ENCODE measurements around the gene ADGRB3.

ADGRB3 gene

GRCh38 chr6:68709091-68709490, 74.0 kb downstream of the ADGRB3 start:
- no peak for ATAC-seq

GRCh38 chr6:68709882-68710281, 74.8 kb downstream of the ADGRB3 start:
- no peak for ATAC-seq

GRCh38 chr6:68710496-68710895, 75.4 kb downstream of the ADGRB3 start:
- ATAC-seq, result no peak

GRCh38 chr6:68710916-68711315, 75.8 kb downstream of the ADGRB3 start:
- no peak for ATAC-seq

GRCh38 chr6:68711386-68712000, 76.4 kb downstream of the ADGRB3 start:
- ATAC-seq, result no peak

- ATAC-seq, result no peak
Observed at GRCh38 chr6:68716620-68717019, 81.5 kb downstream of the ADGRB3 start.

- ATAC-seq, result no peak
Observed at GRCh38 chr6:68718385-68719073, 83.4 kb downstream of the ADGRB3 start.

- no peak for ATAC-seq
Observed at GRCh38 chr6:68719761-68720160, 84.7 kb downstream of the ADGRB3 start.

GRCh38 chr6:68722891-68723527, 87.9 kb downstream of the ADGRB3 start:
- ATAC-seq, result no peak

- ATAC-seq, result no peak
Observed at GRCh38 chr6:68724060-68724459, 89.0 kb downstream of the ADGRB3 start.

GRCh38 chr6:68726337-68726736, 91.3 kb downstream of the ADGRB3 start:
- no peak for ATAC-seq

- no peak for ATAC-seq
Observed at GRCh38 chr6:68726992-68727391, 91.9 kb downstream of the ADGRB3 start.

GRCh38 chr6:68727699-68728098, 92.6 kb downstream of the ADGRB3 start:
- ATAC-seq, result no peak

- ATAC-seq, result no peak
Observed at GRCh38 chr6:68728159-68728979, 93.3 kb downstream of the ADGRB3 start.

GRCh38 chr6:68729377-68729903, 94.4 kb downstream of the ADGRB3 start:
- no peak for ATAC-seq

GRCh38 chr6:68730291-68731054, 95.4 kb downstream of the ADGRB3 start:
- ATAC-seq, result no peak

GRCh38 chr6:68732423-68732822, 97.3 kb downstream of the ADGRB3 start:
- no peak for ATAC-seq

- ATAC-seq, result no peak
Observed at GRCh38 chr6:68735866-68736265, 100.8 kb downstream of the ADGRB3 start.

GRCh38 chr6:68737061-68737460, 102.0 kb downstream of the ADGRB3 start:
- no peak for ATAC-seq

- no peak for ATAC-seq
Observed at GRCh38 chr6:68738039-68738438, 103.0 kb downstream of the ADGRB3 start.

- ATAC-seq, result no peak
Observed at GRCh38 chr6:68740828-68741500, 105.9 kb downstream of the ADGRB3 start.
